Measurements from ENCODE around the gene PRMT7. TPM values are rescaled to one million over a fixed set of nuclear protein-coding genes. Genes with fewer than 3 reads are reported as not detected.
A peak's percentile ranks its signal among the peaks of the same experiment; 100 is the strongest.

PRMT7 gene
- total RNA-seq, 2 donors from 2014 or later, result 45.7 to 90.9 TPM

- DNase-seq (ENCODE audit: low spot score), result no peak
- no peaks in the 10 kb centered on the region for H3K27me3 Mint-ChIP-seq
- no peak for ATAC-seq
- H3K9me3 Mint-ChIP-seq, result no peaks in the 10 kb centered on the region
- H3K4me1 Mint-ChIP-seq (ENCODE audit: low read depth in 2 of 2), result peaks cover 14 to 21% of the 10 kb centered on the region in 2 donors
- H3K27ac Mint-ChIP-seq, result no peak overlapping the region
- no peak overlapping the region for H3K4me3 Mint-ChIP-seq
- H3K36me3 Mint-ChIP-seq, result peaks cover 7% of the 10 kb centered on the region
Measured at GRCh38 chr16:68351991-68352431, 41.2 kb downstream of the PRMT7 start.

GRCh38 chr16:68353366-68353765, 42.5 kb downstream of the PRMT7 start:
- Mint-ChIP-seq H3K27ac (no peak overlapping the region), H3K36me3 (peaks cover 7% of the 10 kb centered on the region), H3K9me3 (no peaks in the 10 kb centered on the region), H3K27me3 (no peaks in the 10 kb centered on the region), H3K4me3 (no peak overlapping the region), H3K4me1 (ENCODE audit: low read depth in 2 of 2) (peaks cover 18 to 32% of the 10 kb centered on the region in 2 donors)
- DNase-seq (ENCODE audit: low spot score) (no peak), ATAC-seq (no peak)

GRCh38 chr16:68354816-68355215, 44.0 kb downstream of the PRMT7 start:
- no peaks in the 10 kb centered on the region for H3K36me3 Mint-ChIP-seq
- no peak for ATAC-seq
- H3K27ac Mint-ChIP-seq, result no peak overlapping the region
- peaks cover 19 to 35% of the 10 kb centered on the region in 2 donors for H3K4me1 Mint-ChIP-seq (ENCODE audit: low read depth in 2 of 2)
- no peaks in the 10 kb centered on the region for H3K9me3 Mint-ChIP-seq
- no peak for DNase-seq (ENCODE audit: low spot score)
- no peak overlapping the region for H3K4me3 Mint-ChIP-seq
- no peaks in the 10 kb centered on the region for H3K27me3 Mint-ChIP-seq

- DNase-seq (ENCODE audit: low spot score) (no peak), ATAC-seq (peak in 1 of 2 donors; percentile 1)
- Mint-ChIP-seq H3K36me3 (no peaks in the 10 kb centered on the region), H3K9me3 (no peaks in the 10 kb centered on the region), H3K27me3 (no peaks in the 10 kb centered on the region), H3K4me1 (ENCODE audit: low read depth in 2 of 2) (peaks cover 19 to 38% of the 10 kb centered on the region in 2 donors), H3K4me3 (peak overlapping the region; percentile 73), H3K27ac (no peak overlapping the region)
Measured at GRCh38 chr16:68355447-68356248, 44.8 kb downstream of the PRMT7 start.

DNA sequence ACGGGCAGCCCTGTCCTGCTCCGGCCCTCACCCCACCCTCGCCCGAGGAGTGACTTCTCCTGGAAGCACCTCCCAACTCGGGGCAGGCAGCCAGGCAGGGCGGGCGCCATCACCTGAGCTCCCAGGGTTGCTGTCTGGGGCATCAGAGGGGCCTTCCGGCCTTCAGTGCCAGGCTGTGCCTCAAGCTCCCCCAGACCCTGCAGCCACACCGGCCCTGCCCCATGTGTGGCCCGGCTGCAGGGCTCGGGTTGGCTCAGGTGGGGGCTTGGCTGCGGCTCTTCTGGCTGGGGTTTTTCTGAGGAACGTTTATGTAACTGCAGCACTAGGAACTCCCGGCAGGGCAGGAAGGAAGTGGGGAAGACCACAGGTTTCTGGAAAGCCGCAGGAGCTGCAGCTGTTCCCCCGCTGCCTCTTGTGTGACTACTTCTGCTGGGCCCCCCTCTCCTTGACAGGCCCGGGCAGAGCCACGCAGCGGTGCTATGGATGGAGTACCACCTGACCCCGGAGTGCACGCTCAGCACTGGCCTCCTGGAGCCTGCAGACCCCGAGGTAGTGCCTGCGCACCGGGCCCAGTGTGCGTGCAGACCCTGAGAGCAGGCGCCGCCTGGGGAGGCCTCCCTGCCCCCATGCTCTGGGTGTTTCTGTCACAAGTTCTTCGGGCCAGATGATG, 45.6 kb downstream of the PRMT7 start:
- H3K36me3 Mint-ChIP-seq, result no peaks in the 10 kb centered on the region
- ATAC-seq (peak; percentile 84 to 88), DNase-seq (ENCODE audit: low spot score) (peak; percentile 76)
- no peak overlapping the region for H3K27ac Mint-ChIP-seq
- H3K9me3 Mint-ChIP-seq, result no peaks in the 10 kb centered on the region
- H3K4me1 Mint-ChIP-seq (ENCODE audit: low read depth in 2 of 2), result peaks cover 19 to 39% of the 10 kb centered on the region in 2 donors
- H3K4me3 Mint-ChIP-seq, result peak overlapping the region; percentile 73
- H3K27me3 Mint-ChIP-seq, result no peaks in the 10 kb centered on the region

DNA sequence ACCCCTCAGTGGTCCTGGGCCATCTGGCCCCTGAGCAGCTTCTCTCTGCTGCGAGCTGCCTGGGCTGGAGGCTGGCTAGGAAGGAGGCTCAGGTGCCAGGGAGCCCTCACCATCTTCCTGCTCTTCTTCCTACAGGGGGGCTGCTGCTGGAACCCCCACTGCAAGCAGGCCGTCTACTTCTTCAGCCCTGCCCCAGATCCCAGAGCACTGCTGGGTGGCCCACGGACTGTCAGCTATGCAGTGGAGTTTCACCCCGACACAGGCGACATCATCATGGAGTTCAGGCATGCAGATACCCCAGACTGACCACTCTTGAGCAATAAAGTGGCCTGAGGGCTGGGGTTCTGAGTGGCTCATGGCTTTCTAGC, 46.1 kb downstream of the PRMT7 start:
- DNase-seq (ENCODE audit: low spot score) (no peak), ATAC-seq (no peak)
- no peaks in the 10 kb centered on the region for H3K36me3 Mint-ChIP-seq

GRCh38 chr16:68357521-68357922, 46.7 kb downstream of the PRMT7 start:
- Mint-ChIP-seq H3K4me3 (no peak overlapping the region), H3K36me3 (no peaks in the 10 kb centered on the region), H3K4me1 (ENCODE audit: low read depth in 2 of 2) (peaks cover 19 to 39% of the 10 kb centered on the region in 2 donors), H3K27ac (no peak overlapping the region), H3K27me3 (no peaks in the 10 kb centered on the region), H3K9me3 (no peaks in the 10 kb centered on the region)
- no peak for DNase-seq (ENCODE audit: low spot score)
- no peak for ATAC-seq

More for the DNA sequence above, 46.1 kb downstream of the PRMT7 start:
- H3K27ac Mint-ChIP-seq, result no peak overlapping the region
- H3K4me3 Mint-ChIP-seq, result peak overlapping the region; percentile 73
- H3K9me3 Mint-ChIP-seq, result no peaks in the 10 kb centered on the region
- H3K4me1 Mint-ChIP-seq (ENCODE audit: low read depth in 2 of 2), result peaks cover 19 to 39% of the 10 kb centered on the region in 2 donors
- H3K27me3 Mint-ChIP-seq, result no peaks in the 10 kb centered on the region

DNA sequence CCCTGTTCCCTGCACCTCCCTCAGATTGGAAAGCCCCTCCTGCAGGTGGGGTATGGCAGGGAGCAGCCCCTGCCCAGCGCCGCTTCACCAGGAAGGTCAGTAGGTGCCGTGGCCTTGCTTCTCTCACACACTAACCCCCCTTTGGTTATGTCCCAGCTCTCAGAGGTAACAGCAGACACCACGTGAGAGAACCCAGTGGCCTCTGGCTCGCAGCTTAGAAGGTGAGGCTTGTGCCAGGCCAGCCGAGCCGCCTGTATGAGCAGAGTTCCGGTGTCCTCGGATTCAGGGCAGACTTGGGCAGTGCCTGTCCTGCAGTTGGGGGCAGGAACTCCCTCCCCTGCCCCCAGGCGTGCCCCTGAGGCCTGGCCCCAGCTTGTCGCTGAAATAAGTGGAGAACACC, 47.1 kb downstream of the PRMT7 start:
- H3K27me3 Mint-ChIP-seq, result no peaks in the 10 kb centered on the region
- H3K9me3 Mint-ChIP-seq, result no peaks in the 10 kb centered on the region
- H3K36me3 Mint-ChIP-seq, result no peaks in the 10 kb centered on the region
- peak overlapping the region in 1 of 2 donors; percentile 79 for H3K27ac Mint-ChIP-seq
- ATAC-seq (no peak), DNase-seq (ENCODE audit: low spot score) (no peak)
- H3K4me1 Mint-ChIP-seq (ENCODE audit: low read depth in 2 of 2), result peaks cover 19 to 39% of the 10 kb centered on the region in 2 donors
- H3K4me3 Mint-ChIP-seq, result peak overlapping the region; percentile 41

DNA sequence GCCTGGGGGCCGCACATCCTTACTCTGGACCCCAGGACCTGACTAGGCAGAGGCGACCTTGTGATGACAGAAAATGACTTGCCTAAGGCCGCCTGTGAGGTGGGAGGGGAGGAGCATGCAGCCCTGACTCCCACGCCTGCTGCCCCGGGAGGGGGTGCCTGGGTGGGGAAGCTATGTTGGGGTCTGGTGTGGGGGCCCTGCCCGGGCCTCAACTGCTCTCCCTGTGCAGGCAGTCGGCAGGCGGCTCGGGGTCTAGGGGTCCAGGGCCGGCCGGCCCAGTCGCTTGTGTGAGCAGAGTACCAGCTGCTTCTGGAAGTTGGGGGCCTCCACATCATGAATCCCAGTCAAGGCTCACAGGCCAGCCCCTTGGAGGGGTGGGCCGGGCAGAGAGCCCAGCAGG, 48.1 kb downstream of the PRMT7 start:
- Mint-ChIP-seq H3K9me3 (no peaks in the 10 kb centered on the region), H3K27me3 (no peaks in the 10 kb centered on the region), H3K4me3 (no peak overlapping the region), H3K27ac (no peak overlapping the region), H3K36me3 (no peaks in the 10 kb centered on the region), H3K4me1 (ENCODE audit: low read depth in 2 of 2) (peaks cover 19 to 39% of the 10 kb centered on the region in 2 donors)
- no peak for DNase-seq (ENCODE audit: low spot score)
- ATAC-seq, result no peak

DNA sequence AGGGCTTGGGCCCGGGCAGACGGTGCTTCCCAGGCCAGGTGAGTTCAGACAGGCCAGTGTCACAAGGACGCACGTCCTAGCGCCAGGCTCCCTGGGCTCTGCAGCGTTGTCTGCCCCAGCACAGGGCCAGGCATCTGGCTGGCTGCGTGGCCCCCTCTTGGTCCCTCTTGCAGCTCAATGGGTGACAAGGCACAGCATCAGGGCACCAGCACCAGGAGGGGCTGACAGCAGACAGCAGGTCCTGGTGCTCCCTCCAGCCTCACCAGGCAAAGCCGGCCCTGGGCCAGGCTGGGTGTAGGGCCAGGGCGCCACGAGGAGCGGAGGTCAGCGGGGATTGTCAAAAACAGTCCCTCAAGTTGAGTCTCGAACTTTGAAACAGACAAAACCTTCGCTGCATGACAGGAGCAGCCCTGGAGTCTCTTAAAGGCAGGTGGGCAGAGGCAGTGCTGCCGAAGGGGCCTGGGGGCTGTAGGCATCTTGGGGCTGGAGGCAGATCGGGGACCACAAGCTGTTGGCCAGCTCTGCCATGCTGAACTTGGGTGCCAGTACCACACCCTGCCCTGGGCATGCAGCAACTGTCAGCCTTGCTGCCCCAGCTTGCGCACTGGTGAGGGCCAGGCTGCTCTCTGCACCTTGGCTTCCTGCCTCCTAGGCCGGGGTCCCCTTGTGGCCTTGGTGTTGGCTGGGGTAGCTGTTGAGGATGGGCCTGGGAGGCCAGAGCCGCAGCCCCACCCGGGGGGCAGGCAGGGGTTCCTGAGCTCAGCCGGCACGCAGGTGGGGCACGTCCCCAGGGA, 48.8 kb downstream of the PRMT7 start:
- H3K27me3 Mint-ChIP-seq, result no peaks in the 10 kb centered on the region
- H3K4me1 Mint-ChIP-seq (ENCODE audit: low read depth in 2 of 2), result peaks cover 19 to 38% of the 10 kb centered on the region in 2 donors
- H3K9me3 Mint-ChIP-seq, result no peaks in the 10 kb centered on the region
- H3K27ac Mint-ChIP-seq, result no peak overlapping the region
- ATAC-seq (no peak), DNase-seq (ENCODE audit: low spot score) (no peak)
- no peaks in the 10 kb centered on the region for H3K36me3 Mint-ChIP-seq
- no peak overlapping the region for H3K4me3 Mint-ChIP-seq

DNA sequence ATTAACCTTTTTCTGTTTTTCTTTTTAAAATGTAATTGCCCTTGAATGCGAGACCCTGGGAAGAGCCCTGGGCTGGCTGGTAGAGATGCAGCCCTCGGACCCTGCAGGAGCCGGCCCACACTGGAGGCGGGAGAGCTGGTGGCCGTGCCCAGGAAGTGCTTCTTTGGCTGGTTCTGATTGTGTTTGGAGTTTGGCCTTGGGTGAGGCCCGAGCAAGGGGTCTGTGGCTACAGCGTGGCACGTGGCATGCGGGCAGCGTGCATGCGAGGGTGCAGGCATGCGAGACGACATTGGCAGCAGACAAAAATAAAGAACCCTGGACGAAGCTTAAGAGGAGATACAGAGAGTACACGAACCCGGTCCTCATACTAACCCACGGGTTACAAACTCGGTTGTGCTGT, 49.7 kb downstream of the PRMT7 start:
- Mint-ChIP-seq H3K27ac (no peak overlapping the region), H3K36me3 (no peaks in the 10 kb centered on the region), H3K4me3 (no peak overlapping the region)

GRCh38 chr16:68360956-68361355, 50.1 kb downstream of the PRMT7 start:
- ATAC-seq, result no peak
- H3K4me1 Mint-ChIP-seq (ENCODE audit: low read depth in 2 of 2), result peaks cover 14 to 28% of the 10 kb centered on the region in 2 donors
- H3K9me3 Mint-ChIP-seq, result no peaks in the 10 kb centered on the region
- no peak for DNase-seq (ENCODE audit: low spot score)
- H3K36me3 Mint-ChIP-seq, result no peaks in the 10 kb centered on the region
- H3K27me3 Mint-ChIP-seq, result no peaks in the 10 kb centered on the region
- H3K27ac Mint-ChIP-seq, result no peak overlapping the region
- no peak overlapping the region for H3K4me3 Mint-ChIP-seq

More for the DNA sequence above, 49.7 kb downstream of the PRMT7 start:
- peaks cover 14 to 29% of the 10 kb centered on the region in 2 donors for H3K4me1 Mint-ChIP-seq (ENCODE audit: low read depth in 2 of 2)
- H3K9me3 Mint-ChIP-seq, result no peaks in the 10 kb centered on the region
- no peak for ATAC-seq
- DNase-seq (ENCODE audit: low spot score), result no peak
- H3K27me3 Mint-ChIP-seq, result no peaks in the 10 kb centered on the region

- Mint-ChIP-seq H3K36me3 (no peaks in the 10 kb centered on the region), H3K4me3 (no peak overlapping the region), H3K27me3 (peaks cover 3 to 5% of the 10 kb centered on the region in 2 donors), H3K9me3 (no peaks in the 10 kb centered on the region), H3K27ac (no peak overlapping the region), H3K4me1 (ENCODE audit: low read depth in 2 of 2) (peaks cover 11 to 26% of the 10 kb centered on the region in 2 donors)
- no peak for ATAC-seq
- no peak for DNase-seq (ENCODE audit: low spot score)
Measured at GRCh38 chr16:68361485-68361884, 50.7 kb downstream of the PRMT7 start.

Data from natural killer cell treated with Interleukin-12 subunit alpha and Interleukin-12 subunit beta and Interleukin-15 and Interleukin-18, amount 100 ng/mL, for 72 hours (primary cell).